HUES64 (cell line): ENCODE results near the gene DHX35.
"Not testable (repeated sequence)": the region's sequence is repeated elsewhere in the genome, so short reads cannot be mapped to it uniquely, and the experiment has no call there.

Experiments used
- H3K27ac ChIP-seq: 2 replicates; pipeline ENCODE4 v1.7.0; 2013; ENCODE audit warnings: low read depth, low read length, inconsistent platforms
- H3K27me3 ChIP-seq: 2 replicates; pipeline ENCODE4 v1.6.1; 2013; ENCODE audit warnings: mild to moderate bottlenecking, low read length; ENCODE audit not compliant: insufficient read depth
- H3K36me3 ChIP-seq: 2 replicates; pipeline ENCODE4 v1.6.1; 2013; ENCODE audit warnings: mild to moderate bottlenecking, low read length; ENCODE audit not compliant: insufficient read depth
- H3K4me1 ChIP-seq: 2 replicates; pipeline ENCODE4 v1.6.1; 2013; ENCODE audit warnings: mild to moderate bottlenecking, low read length, moderate library complexity; ENCODE audit not compliant: insufficient read depth
- H3K4me3 ChIP-seq: 2 replicates; pipeline ENCODE4 v1.5.1; 2013; ENCODE audit warnings: mild to moderate bottlenecking, low read length, moderate library complexity
- H3K9ac ChIP-seq: 2 replicates; pipeline ENCODE4 v1.6.1; 2013; ENCODE audit warnings: mild to moderate bottlenecking, low read depth, low read length
- H3K9me3 ChIP-seq: 2 replicates; pipeline ENCODE4 v1.6.1; 2013; ENCODE audit warnings: low read depth, low read length; ENCODE audit not compliant: insufficient read depth
- WGBS: fragments of 150-250, 120-280 bp; methylation state at CpG from one replicate; pipeline ENCODE4 v1.1.7; 2013; ENCODE audit warnings: missing lambda C conversion rate; 5-methylcytosine and 5-hydroxymethylcytosine counted together

DHX35 gene

DNA sequence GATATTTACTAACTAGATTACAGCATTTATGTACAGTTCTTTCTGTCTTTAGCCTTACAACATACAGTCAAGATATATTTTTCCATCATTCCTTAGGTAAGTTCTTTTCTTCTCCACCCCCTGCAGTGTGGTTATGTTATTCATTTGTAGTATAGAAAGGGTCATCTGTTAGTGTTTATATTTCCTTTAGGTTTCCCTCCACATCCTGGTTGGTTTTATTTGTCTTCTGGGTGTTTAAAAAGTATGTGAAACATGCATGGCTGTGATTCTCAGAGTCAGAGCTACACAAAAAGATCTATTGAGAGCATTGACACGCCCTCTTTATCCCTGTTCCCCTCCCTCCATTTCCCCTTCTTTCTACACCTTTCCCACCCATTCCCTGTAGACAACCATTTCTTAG, 20.1 kb downstream of the DHX35 start:
- Histone ChIP-seq H3K27ac (no peak overlapping the region), H3K36me3 (peaks cover 41% of the 10 kb centered on the region), H3K9me3 (no peaks in the 10 kb centered on the region), H3K9ac (no peak overlapping the region), H3K4me3 (no peak overlapping the region), H3K27me3 (no peaks in the 10 kb centered on the region), H3K4me1 (no peaks in the 10 kb centered on the region; the same call in 1 of the 2 replicates)
- WGBS, result 80% methylated on average over 1 of the region's 1 CpG

DNA sequence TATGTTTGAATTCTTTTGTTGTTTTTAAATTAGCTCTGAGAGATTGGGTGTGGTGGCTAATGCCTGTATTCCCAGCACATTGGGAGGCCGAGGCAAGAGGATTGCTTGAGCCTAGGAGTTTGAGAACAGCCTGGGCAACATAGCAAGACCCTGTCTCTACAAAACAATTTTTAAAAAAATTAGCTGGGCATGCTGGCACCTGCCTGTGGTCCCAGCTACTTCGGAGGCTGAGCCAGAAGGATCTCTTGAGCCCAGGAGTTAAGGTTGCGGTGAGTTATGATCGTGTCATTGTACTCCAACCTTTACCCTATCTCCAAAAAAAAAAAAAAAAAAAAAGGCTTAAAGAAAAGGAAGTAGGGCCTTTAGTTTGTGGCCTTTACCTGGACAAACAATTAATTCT, 22.9 kb downstream of the DHX35 start:
- no peaks in the 10 kb centered on the region for H3K9me3 ChIP-seq
- H3K9ac ChIP-seq, result no peak overlapping the region
- H3K27me3 ChIP-seq, result no peaks in the 10 kb centered on the region
- peaks cover 46% of the 10 kb centered on the region for H3K36me3 ChIP-seq
- no peak overlapping the region for H3K27ac ChIP-seq
- no peak overlapping the region for H3K4me3 ChIP-seq
- WGBS, result 97% methylated on average over 2 of the region's 4 CpGs
- H3K4me1 ChIP-seq, result no peaks in the 10 kb centered on the region; the same call in 1 of the 2 replicates

DNA sequence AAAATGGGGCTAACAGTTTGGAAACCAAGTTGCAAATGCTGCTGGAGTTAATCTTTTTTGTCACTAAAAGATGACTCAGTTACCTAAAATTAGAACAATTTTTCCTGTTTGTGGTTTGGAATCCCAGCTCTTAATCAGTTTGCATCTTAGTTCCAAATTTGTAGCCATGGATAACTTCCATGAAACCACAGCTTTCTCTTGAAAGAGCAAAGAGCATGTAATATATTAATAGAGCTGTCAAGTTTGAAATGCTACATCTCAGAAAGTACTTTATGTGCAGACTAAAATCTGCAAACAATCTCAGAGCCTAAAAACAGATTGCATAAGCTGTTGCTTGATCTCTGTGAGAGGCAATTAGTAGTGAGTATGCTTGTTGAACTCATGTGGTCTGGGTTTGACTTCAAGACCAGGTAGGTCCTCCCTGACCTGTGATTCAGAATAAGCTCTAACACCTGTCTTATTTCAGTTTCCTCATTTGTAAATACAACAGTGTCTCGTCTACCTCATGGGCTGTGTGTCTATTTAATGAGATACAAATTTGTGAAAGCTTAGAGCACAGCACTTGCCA, 23.5 kb downstream of the DHX35 start:
- H3K9me3 ChIP-seq, result no peaks in the 10 kb centered on the region
- WGBS, result 100% methylated on average over 1 of the region's 1 CpG
- H3K4me1 ChIP-seq, result no peaks in the 10 kb centered on the region; the same call in 1 of the 2 replicates
- H3K36me3 ChIP-seq, result peaks cover 50% of the 10 kb centered on the region
- no peak overlapping the region for H3K27ac ChIP-seq
- no peak overlapping the region for H3K4me3 ChIP-seq
- H3K27me3 ChIP-seq, result no peaks in the 10 kb centered on the region
- no peak overlapping the region for H3K9ac ChIP-seq

DNA sequence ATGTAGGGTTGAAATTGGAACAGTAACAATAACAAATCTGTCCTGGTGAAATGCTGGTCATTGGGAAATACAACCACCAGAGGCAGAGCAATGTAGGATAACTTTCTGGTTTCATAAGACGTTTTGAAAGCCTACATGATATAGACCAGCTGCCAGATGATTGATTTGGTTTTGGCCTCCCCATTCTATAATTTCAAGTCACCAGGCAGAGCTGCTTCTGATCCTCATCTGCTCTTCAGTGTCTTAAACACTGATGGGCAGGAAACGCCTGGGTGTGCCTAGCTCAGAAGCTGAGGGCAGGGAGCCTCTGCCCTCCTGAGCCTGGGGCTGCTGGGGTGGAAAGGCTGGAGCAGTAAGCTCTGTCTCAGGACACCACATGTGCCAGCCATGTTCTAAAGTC, 24.5 kb downstream of the DHX35 start:
- no peaks in the 10 kb centered on the region; the same call in 1 of the 2 replicates for H3K4me1 ChIP-seq
- no peak overlapping the region for H3K27ac ChIP-seq
- H3K9me3 ChIP-seq, result no peaks in the 10 kb centered on the region
- no peak overlapping the region for H3K4me3 ChIP-seq
- no peaks in the 10 kb centered on the region for H3K27me3 ChIP-seq
- H3K36me3 ChIP-seq, result peaks cover 58% of the 10 kb centered on the region
- H3K9ac ChIP-seq, result no peak overlapping the region
- 90% methylated on average over 2 of the region's 2 CpGs for WGBS

DNA sequence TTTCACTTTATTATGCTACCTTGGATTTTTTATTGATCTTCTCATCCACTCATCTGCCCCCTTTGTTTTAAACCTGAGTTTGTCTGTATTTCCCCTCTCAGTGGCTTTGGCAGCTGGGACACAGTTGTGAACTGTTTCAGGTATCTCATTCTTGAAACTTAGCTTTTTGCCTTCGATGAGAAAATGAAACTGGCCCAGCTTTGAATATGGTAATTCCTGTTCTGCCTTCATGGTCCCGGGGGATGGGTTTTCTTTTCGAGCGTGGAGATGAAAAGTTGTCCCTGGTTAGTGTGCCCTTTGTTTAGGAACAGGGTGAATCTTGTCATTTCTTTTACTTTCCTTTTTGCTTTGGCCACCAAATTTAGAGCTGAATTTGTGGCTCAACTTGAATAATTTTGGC, 25.6 kb downstream of the DHX35 start:
- no peak overlapping the region for H3K27ac ChIP-seq
- peaks cover 69% of the 10 kb centered on the region for H3K36me3 ChIP-seq
- no peaks in the 10 kb centered on the region for H3K27me3 ChIP-seq
- H3K4me3 ChIP-seq, result no peak overlapping the region
- H3K4me1 ChIP-seq, result no peaks in the 10 kb centered on the region; the same call in 1 of the 2 replicates
- 77% methylated on average over 4 of the region's 4 CpGs for WGBS
- H3K9me3 ChIP-seq, result no peaks in the 10 kb centered on the region
- H3K9ac ChIP-seq, result no peak overlapping the region

DNA sequence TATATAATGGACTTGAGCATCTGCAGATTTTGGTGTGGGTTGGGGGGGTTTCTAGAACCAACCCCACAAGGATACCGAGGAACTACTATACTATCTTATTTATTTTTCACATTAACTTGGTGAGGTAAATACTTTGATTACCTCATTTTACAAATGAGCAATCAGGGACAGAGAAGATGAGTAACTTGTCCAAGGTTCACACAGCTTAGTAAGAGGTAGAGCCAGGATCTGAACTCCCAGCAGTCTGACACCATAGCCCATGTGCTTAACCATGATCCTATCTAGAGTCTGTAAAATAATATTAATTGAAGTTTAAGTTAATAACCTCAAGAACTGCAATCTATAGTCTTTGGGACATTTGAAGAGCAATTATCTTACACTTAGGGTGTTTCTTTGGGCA, 28.6 kb downstream of the DHX35 start:
- Histone ChIP-seq H3K9ac (no peak overlapping the region), H3K4me3 (no peak overlapping the region), H3K4me1 (no peaks in the 10 kb centered on the region; the same call in 1 of the 2 replicates), H3K36me3 (peaks cover 71% of the 10 kb centered on the region), H3K9me3 (no peaks in the 10 kb centered on the region), H3K27me3 (no peaks in the 10 kb centered on the region), H3K27ac (no peak overlapping the region)
- WGBS, result no CpG with 5 or more reads among the region's 1 CpG

DNA sequence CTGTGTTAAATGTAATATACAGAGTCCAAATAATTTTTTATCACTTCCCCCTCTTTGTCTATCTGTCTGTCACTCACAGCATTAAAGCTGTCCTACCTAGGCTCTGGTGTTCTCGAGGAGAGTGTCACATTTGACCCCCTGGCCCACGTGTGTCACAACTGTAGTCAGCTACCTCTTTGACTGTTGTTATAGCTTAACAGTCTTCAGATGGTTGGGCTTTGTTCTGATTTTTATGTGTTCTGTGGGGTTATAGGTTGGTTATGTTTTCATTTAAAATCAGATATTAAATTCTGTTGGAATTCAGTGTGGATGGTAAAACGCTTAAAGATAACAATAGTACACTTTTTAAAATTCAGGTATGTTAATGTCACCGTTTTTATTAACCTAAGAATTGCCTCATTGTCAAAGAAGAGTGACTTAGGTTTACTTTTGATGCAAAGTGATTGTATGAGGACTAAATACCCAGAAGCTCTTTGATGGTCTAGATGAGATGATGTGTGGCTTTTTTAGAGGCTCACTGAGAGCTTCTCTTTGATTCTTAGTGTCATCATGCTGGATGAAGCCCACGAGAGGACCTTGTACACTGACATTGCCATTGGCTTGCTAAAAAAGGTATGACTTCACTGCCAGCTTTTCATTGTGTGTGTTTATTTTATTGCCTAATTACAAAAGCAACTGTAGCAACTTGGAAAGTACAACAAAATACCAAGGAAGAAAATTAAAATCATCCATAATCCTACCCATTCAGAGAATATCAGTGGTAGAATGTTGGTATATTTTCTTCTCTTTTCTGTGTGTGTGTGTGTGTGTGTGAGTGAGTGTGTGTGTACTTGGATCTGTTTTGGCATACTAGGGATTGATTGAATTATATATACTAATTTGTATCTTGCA, 29.9 kb downstream of the DHX35 start:
- H3K9ac ChIP-seq, result no peak overlapping the region
- H3K27ac ChIP-seq, result no peak overlapping the region
- H3K4me3 ChIP-seq, result no peak overlapping the region
- no peaks in the 10 kb centered on the region for H3K4me1 ChIP-seq
- no peaks in the 10 kb centered on the region for H3K27me3 ChIP-seq
- WGBS, result 91% methylated on average over 5 of the region's 5 CpGs
- H3K36me3 ChIP-seq, result peaks cover 74% of the 10 kb centered on the region
- no peaks in the 10 kb centered on the region for H3K9me3 ChIP-seq

DNA sequence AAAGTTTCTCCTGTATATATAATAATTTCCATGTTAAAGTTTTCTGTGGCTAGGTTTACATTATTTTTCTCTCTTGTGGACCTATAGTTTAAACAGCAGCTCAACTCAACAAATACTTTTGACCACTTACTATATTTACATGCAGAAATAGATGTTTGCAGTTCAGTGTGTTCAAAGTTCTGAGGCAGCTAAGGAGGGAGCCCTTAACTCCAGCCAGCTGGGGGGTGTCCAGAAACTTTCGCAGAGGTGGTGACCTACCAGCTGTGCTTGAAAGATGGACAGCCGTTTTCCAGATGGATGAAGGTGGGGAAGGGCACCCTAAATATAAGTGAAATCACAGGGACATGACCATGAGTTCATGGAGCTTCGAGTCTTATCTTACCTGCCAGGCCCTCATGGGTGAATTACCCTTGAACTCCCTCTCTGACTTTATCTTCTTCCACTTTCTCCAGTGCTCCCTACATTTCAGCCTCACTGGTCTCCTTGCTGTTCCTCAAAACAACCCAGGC, 33.4 kb downstream of the DHX35 start:
- no peak overlapping the region for H3K4me3 ChIP-seq
- peaks cover 86% of the 10 kb centered on the region for H3K36me3 ChIP-seq
- WGBS, result 98% methylated on average over 3 of the region's 3 CpGs
- H3K27ac ChIP-seq, result no peak overlapping the region
- no peaks in the 10 kb centered on the region for H3K27me3 ChIP-seq
- H3K4me1 ChIP-seq, result no peaks in the 10 kb centered on the region
- H3K9ac ChIP-seq, result no peak overlapping the region
- H3K9me3 ChIP-seq, result no peaks in the 10 kb centered on the region

DNA sequence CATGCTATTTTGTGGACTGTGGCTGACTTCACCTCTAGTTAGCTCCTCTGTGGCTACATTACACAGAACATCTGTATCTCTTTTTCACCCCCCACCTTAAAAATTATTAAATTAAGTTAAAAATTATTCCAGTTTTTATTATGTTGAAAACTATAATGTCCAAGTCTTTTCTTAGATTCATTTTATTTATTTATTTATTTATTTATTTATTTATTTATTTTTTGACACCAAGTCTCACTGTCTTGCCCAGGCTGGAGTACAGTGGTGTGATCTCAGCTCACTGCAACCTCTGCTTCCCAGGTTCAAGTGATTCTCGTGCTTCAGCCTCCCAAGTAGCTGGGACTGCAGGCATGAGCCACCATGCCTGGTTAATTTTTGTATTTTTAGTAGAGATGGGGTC, 34.7 kb downstream of the DHX35 start:
- peaks cover 87% of the 10 kb centered on the region for H3K36me3 ChIP-seq
- H3K4me1 ChIP-seq, H3K27me3 ChIP-seq, H3K27ac ChIP-seq, H3K9ac ChIP-seq, H3K9me3 ChIP-seq, H3K4me3 ChIP-seq: not testable (repeated sequence)
- WGBS, result 87% methylated on average over 1 of the region's 1 CpG

DNA sequence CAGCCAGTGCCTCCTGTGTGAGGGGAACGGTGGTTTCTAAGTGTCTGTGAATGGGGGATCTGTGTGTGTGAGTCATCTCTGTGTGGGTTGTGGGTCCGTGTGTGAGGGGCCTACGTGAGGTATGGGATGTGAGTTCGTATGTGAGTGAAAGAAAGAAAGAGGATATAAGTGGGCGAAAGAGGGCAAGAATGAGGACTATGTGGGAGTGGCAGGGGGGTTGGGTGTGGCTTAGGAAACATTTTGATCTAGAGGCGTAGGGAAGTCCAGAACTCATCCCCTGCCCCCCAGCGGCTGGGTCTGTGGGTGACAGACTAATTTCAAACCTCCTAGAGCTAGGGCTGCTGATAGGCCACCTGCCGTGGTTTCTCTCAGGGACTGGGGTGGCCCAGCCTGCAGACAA, 35.5 kb downstream of the DHX35 start:
- Histone ChIP-seq H3K4me1 (no peaks in the 10 kb centered on the region), H3K9ac (no peak overlapping the region), H3K27me3 (no peaks in the 10 kb centered on the region), H3K4me3 (no peak overlapping the region), H3K9me3 (no peaks in the 10 kb centered on the region), H3K36me3 (peaks cover 87% of the 10 kb centered on the region), H3K27ac (no peak overlapping the region)
- WGBS, result 89% methylated on average over 8 of the region's 8 CpGs

DNA sequence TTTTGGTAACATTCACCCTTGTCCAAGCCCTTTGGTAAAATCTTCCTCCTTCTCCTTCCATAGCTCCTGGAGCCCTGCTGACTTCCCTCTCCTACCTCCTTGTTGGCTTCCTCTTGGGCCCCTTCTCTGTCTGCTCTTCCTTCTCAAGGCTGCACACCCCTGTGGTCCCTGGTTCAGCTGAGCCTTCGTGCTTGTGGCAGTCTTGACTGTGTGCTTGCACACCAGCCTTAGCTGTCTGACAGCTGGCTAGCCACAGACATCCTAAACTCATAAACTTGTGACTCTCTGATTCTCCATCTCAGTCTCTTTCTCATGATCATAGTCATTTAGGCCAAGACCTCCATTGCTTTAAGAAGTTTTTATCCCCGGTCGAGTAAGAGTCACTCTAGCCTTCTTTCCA, 37.1 kb downstream of the DHX35 start:
- Histone ChIP-seq H3K4me1 (no peaks in the 10 kb centered on the region), H3K36me3 (peaks cover 90% of the 10 kb centered on the region), H3K27me3 (no peaks in the 10 kb centered on the region)

More for the DNA sequence above, 37.1 kb downstream of the DHX35 start:
- Histone ChIP-seq H3K27ac (no peak overlapping the region), H3K9me3 (no peaks in the 10 kb centered on the region), H3K9ac (no peak overlapping the region), H3K4me3 (no peak overlapping the region)
- 92% methylated on average over 3 of the region's 3 CpGs for WGBS
